Parathyroid adenoma (tissue), 2 donors: ENCODE results near the gene MZT2B.
"Not testable (repeated sequence)": the region's sequence is repeated elsewhere in the genome, so short reads cannot be mapped to it uniquely, and the experiment has no call there.

Experiments
- H2AFZ ChIP-seq: fragments of 300-600 bp; sonication (generic); one replicate; pipeline ENCODE4 v1.7.0; 2017; ENCODE audit warnings: antibody characterized with exemption, mild to moderate bottlenecking
- H3K27ac ChIP-seq: fragments of 300-600 bp; sonication (generic); one replicate; pipeline ENCODE4 v1.7.0; 2017
- H3K27me3 ChIP-seq: fragments of 300-600 bp; sonication (generic); one replicate; pipeline ENCODE4 v1.7.0; 2017; ENCODE audit warnings: low read length; ENCODE audit not compliant: control insufficient read depth, insufficient read depth
- H3K36me3 ChIP-seq: fragments of 300-600 bp; sonication (generic); one replicate; pipeline ENCODE4 v1.7.0; 2017; ENCODE audit warnings: low read length; ENCODE audit not compliant: control insufficient read depth, insufficient read depth
- H3K4me1 ChIP-seq: fragments of 300-600 bp; sonication (generic); one replicate; pipeline ENCODE4 v1.7.0; 2017; ENCODE audit warnings: control low read depth
- H3K4me2 ChIP-seq: fragments of 300-600 bp; sonication (generic); one replicate; pipeline ENCODE4 v1.7.0; 2017; ENCODE audit warnings: low read length
- H3K4me3 ChIP-seq: fragments of 300-600 bp; sonication (generic); one replicate; pipeline ENCODE4 v1.7.0; 2017; ENCODE audit warnings: low read depth, low read length
- H3K79me2 ChIP-seq: fragments of 300-600 bp; sonication (generic); one replicate; pipeline ENCODE4 v1.7.0; 2017; ENCODE audit warnings: control low read depth
- H3K9ac ChIP-seq: fragments of 300-600 bp; sonication (generic); one replicate; pipeline ENCODE4 v1.7.0; 2017; ENCODE audit warnings: mild to moderate bottlenecking
- H3K9me3 ChIP-seq: fragments of 300-600 bp; sonication (generic); one replicate; pipeline ENCODE4 v1.7.0; 2017; ENCODE audit warnings: low read length; ENCODE audit not compliant: control insufficient read depth
- TF ChIP-seq, protein P1 (sequence below): fragments of 300-600 bp; sonication (generic); IDR thresholded peaks from one replicate; pipeline ENCODE4 v1.7.0; 2017; ENCODE audit warnings: antibody characterized with exemption, mild to moderate bottlenecking
- donor health status: primary hyperparathyroidism.

The MZT2B gene

GRCh38 chr2:130185896-130186295 is 3.8 kb downstream of the MZT2B start:
- TF ChIP-seq, protein P1, sequence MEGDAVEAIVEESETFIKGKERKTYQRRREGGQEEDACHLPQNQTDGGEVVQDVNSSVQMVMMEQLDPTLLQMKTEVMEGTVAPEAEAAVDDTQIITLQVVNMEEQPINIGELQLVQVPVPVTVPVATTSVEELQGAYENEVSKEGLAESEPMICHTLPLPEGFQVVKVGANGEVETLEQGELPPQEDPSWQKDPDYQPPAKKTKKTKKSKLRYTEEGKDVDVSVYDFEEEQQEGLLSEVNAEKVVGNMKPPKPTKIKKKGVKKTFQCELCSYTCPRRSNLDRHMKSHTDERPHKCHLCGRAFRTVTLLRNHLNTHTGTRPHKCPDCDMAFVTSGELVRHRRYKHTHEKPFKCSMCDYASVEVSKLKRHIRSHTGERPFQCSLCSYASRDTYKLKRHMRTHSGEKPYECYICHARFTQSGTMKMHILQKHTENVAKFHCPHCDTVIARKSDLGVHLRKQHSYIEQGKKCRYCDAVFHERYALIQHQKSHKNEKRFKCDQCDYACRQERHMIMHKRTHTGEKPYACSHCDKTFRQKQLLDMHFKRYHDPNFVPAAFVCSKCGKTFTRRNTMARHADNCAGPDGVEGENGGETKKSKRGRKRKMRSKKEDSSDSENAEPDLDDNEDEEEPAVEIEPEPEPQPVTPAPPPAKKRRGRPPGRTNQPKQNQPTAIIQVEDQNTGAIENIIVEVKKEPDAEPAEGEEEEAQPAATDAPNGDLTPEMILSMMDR, result no peak

DNA sequence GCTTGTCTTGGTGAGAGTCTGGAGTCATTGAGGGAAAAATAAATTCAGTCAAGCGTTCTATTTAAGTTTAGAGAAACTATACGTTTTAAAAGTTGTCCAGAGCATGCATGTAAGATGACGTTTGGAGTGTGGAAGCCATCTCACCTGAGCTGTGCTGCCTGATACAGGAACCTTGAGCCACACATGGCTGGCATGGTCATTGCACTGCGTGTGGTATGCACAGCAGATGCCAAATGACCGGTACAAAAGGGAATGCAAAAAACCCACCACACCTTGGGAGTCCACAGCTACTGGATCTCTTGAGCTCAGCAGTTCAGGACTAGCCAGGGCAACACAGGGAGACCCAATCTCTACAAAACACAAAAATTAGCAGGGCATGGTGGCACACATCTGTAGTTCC is 4.3 kb downstream of the MZT2B start:
- Histone ChIP-seq H3K36me3 (no peaks in the 10 kb centered on the region), H3K79me2 (peaks cover 8% of the 10 kb centered on the region), H3K9ac (no peak overlapping the region), H3K27me3 (no peaks in the 10 kb centered on the region), H3K27ac (no peak overlapping the region), H3K4me3 (no peak overlapping the region), H3K4me2 (no peak overlapping the region), H3K4me1 (peaks cover 18% of the 10 kb centered on the region), H2AFZ (no peak overlapping the region), H3K9me3 (no peaks in the 10 kb centered on the region)
- TF ChIP-seq, protein P1, result no peak

More at GRCh38 chr2:130185896-130186295, 3.8 kb downstream of the MZT2B start:
- no peaks in the 10 kb centered on the region for H3K27me3 ChIP-seq
- no peaks in the 10 kb centered on the region for H3K9me3 ChIP-seq
- no peaks in the 10 kb centered on the region for H3K36me3 ChIP-seq
- H2AFZ ChIP-seq, result no peak overlapping the region
- no peak overlapping the region for H3K27ac ChIP-seq
- H3K4me1 ChIP-seq, result peaks cover 18% of the 10 kb centered on the region
- peaks cover 12% of the 10 kb centered on the region for H3K79me2 ChIP-seq
- no peak overlapping the region for H3K4me2 ChIP-seq
- no peak overlapping the region for H3K4me3 ChIP-seq
- no peak overlapping the region for H3K9ac ChIP-seq

GRCh38 chr2:130187268-130187667 is 5.2 kb downstream of the MZT2B start:
- no peak overlapping the region for H3K27ac ChIP-seq
- no peak overlapping the region for H3K9ac ChIP-seq
- no peak overlapping the region for H3K4me3 ChIP-seq
- H3K79me2 ChIP-seq, result peaks cover 8% of the 10 kb centered on the region
- peaks cover 18% of the 10 kb centered on the region for H3K4me1 ChIP-seq
- no peaks in the 10 kb centered on the region for H3K36me3 ChIP-seq
- no peaks in the 10 kb centered on the region for H3K9me3 ChIP-seq
- no peak overlapping the region for H3K4me2 ChIP-seq
- TF ChIP-seq, protein P1, result no peak
- no peaks in the 10 kb centered on the region for H3K27me3 ChIP-seq
- H2AFZ ChIP-seq, result no peak overlapping the region

GRCh38 chr2:130187859-130188792 is 6.1 kb downstream of the MZT2B start:
- not testable (repeated sequence) for H3K27ac ChIP-seq, H3K27me3 ChIP-seq

DNA sequence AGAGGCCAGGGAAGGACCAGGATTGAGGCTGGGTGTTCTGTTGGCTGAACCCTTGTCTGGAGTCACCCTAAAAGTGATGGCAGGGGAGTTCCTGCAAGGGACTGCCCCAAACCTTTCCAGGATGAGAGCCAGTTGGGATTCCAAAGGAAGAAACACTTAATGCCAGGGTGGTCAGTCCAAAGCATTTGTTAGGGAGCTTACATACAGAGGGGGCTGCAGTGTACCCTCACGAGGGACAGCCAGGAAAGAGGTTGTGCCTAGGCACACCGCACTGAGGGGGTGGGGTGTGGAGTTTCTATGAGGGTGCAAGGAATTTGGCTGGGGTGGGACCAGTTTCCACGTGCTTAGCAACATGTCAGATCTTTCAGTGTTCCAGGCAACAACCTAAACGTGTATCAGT is 6.9 kb downstream of the MZT2B start:
- not testable (repeated sequence) for H3K27me3 ChIP-seq, H3K4me2 ChIP-seq, H3K9me3 ChIP-seq, H3K36me3 ChIP-seq, H3K4me3 ChIP-seq, H2AFZ ChIP-seq, H3K9ac ChIP-seq, H3K27ac ChIP-seq, H3K79me2 ChIP-seq
- H3K4me1 ChIP-seq, result peaks cover 12% of the 10 kb centered on the region

More at GRCh38 chr2:130187859-130188792, 6.1 kb downstream of the MZT2B start:
- not testable (repeated sequence) for H3K79me2 ChIP-seq, H2AFZ ChIP-seq, H3K9ac ChIP-seq, H3K4me2 ChIP-seq, H3K9me3 ChIP-seq, H3K4me3 ChIP-seq, H3K36me3 ChIP-seq
- peaks cover 15% of the 10 kb centered on the region for H3K4me1 ChIP-seq
